MM.1S (cell line): ENCODE results near the gene FECH.

Source experiments
- CTCF ChIP-seq: fragments of 300-600 bp; sonication (generic); IDR thresholded peaks from 2 replicates; pipeline ENCODE4 v1.5.1; 2016; ENCODE audit warnings: antibody characterized with exemption, low read length, mixed read lengths
- EZH2 ChIP-seq: fragments of 300-600 bp; sonication (generic); optimal IDR thresholded peaks from 2 replicates; pipeline ENCODE3; 2017; ENCODE audit warnings: low read depth, mild to moderate bottlenecking, antibody characterized with exemption, low read length, mixed read lengths

- no peak for TF ChIP-seq CTCF
- TF ChIP-seq EZH2: no peak
Observed at GRCh38 chr18:57587098-57587661, 678 bp upstream of the FECH start.
